ENCODE results near the gene CDAN1. TPM values are rescaled to one million over a fixed set of nuclear protein-coding genes. Genes with fewer than 3 reads are reported as not detected.

CDAN1 gene
- total and polyA plus RNA-seq, 9 donors: 12.4 to 20.4 (median 16.5) TPM

DNA sequence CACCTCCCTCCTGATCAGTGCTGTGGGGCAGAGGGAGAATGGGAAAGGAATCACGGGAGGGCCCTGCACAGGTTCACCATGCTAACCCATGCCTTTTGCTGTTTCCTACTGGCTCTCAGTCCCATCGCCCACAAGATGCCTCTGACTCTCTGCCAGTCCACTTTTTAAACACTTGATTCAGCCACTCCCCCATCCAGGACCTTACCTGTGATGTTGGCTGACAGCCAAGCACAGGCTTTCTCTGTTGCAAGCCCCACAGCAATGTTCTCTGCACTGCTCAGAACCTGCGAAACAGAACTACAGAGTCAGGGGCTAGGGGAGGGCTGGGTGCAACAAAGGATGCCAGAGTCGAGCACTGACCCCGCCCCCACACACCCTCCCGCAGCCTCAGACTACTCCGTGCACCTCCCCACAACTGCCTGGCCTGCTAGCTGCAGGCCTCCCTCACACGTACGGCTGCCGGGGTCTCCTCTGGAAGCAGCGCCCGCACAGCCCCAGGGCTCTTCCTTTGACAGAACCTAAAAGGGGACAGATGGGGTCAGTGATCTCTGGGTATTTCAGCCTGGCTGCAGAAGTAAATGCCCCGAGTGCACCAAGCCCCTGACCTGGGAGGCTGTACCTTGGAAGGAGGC, 9.1 kb downstream of the CDAN1 start:
- H3K9me3 ChIP-seq (replicated peaks; ENCODE audit: control insufficient read depth, low read depth, low read length): no peaks in the 10 kb centered on the region
- 50% methylated on average over 4 of the region's 13 CpGs for WGBS (ENCODE audit: insufficient coverage)
- H3K4me1 ChIP-seq (ENCODE audit: control insufficient read depth, insufficient read depth, low read length): peaks cover 21% of the 10 kb centered on the region
- H3K4me3 ChIP-seq (ENCODE audit: low read length): no peak overlapping the region
- H3K36me3 ChIP-seq (ENCODE audit: control insufficient read depth, insufficient read depth, low read length): peaks cover 100% of the 10 kb centered on the region
- no peaks in the 10 kb centered on the region for H3K27me3 ChIP-seq (ENCODE audit: control insufficient read depth, insufficient read depth, low read length)
- DNase-seq: no peak
- H3K27ac ChIP-seq (ENCODE audit: low read length): no peak overlapping the region

GRCh38 chr15:42726114-42726513, 10.8 kb downstream of the CDAN1 start:
- H3K27me3 ChIP-seq (ENCODE audit: control insufficient read depth, insufficient read depth, low read length): no peaks in the 10 kb centered on the region
- no peak overlapping the region for H3K4me3 ChIP-seq (ENCODE audit: low read length)
- DNase-seq: no peak
- WGBS (ENCODE audit: insufficient coverage): 71% methylated on average over 10 of the region's 11 CpGs
- no peak overlapping the region for H3K27ac ChIP-seq (ENCODE audit: low read length)
- peaks cover 97% of the 10 kb centered on the region for H3K36me3 ChIP-seq (ENCODE audit: control insufficient read depth, insufficient read depth, low read length)
- no peaks in the 10 kb centered on the region for H3K9me3 ChIP-seq (replicated peaks; ENCODE audit: control insufficient read depth, low read depth, low read length)
- H3K4me1 ChIP-seq (ENCODE audit: control insufficient read depth, insufficient read depth, low read length): peaks cover 21% of the 10 kb centered on the region

DNA sequence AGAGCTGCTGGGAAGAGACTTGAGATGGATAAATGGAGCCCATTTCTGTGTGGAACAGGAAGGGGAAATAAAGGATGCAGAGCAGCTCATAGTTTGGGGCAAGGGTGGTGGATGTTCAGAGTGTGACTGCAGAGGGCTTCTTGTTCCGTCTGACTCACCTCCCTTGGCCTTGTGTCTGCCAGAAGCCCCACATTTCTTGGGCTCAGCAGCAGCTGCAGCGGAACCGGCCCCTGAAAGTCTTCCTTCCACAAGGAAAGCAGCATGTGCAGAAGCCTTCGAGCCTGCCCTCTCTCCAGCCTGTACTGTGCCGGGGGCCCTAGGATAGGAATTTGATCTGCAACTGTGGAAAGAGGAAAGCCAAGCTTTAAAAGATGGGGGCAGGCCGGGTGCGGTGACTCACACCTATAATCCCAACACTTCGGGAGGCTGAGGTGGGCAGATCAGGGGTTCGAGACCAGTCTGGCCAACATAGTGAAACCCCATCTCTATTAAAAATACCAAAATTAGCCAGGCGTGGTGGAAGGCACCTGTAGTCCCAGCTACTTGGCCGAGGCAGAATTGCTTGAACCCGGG, 11.5 kb downstream of the CDAN1 start:
- H3K4me1 ChIP-seq (ENCODE audit: control insufficient read depth, insufficient read depth, low read length): peaks cover 21% of the 10 kb centered on the region
- H3K27ac ChIP-seq (ENCODE audit: low read length): no peak overlapping the region
- WGBS (ENCODE audit: insufficient coverage): 80% methylated on average over 6 of the region's 12 CpGs
- H3K27me3 ChIP-seq (ENCODE audit: control insufficient read depth, insufficient read depth, low read length): no peaks in the 10 kb centered on the region
- H3K9me3 ChIP-seq (replicated peaks; ENCODE audit: control insufficient read depth, low read depth, low read length): no peaks in the 10 kb centered on the region
- peaks cover 94% of the 10 kb centered on the region for H3K36me3 ChIP-seq (ENCODE audit: control insufficient read depth, insufficient read depth, low read length)
- DNase-seq: no peak
- H3K4me3 ChIP-seq (ENCODE audit: low read length): no peak overlapping the region

GRCh38 chr15:42724276-42724675, 12.7 kb downstream of the CDAN1 start:
- H3K27me3 ChIP-seq (ENCODE audit: control insufficient read depth, insufficient read depth, low read length): no peaks in the 10 kb centered on the region
- no peak for DNase-seq
- no peak overlapping the region for H3K27ac ChIP-seq (ENCODE audit: low read length)
- peaks cover 94% of the 10 kb centered on the region for H3K36me3 ChIP-seq (ENCODE audit: control insufficient read depth, insufficient read depth, low read length)
- peaks cover 16% of the 10 kb centered on the region for H3K4me1 ChIP-seq (ENCODE audit: control insufficient read depth, insufficient read depth, low read length)
- WGBS (ENCODE audit: insufficient coverage): 88% methylated on average over 4 of the region's 6 CpGs
- no peak overlapping the region for H3K4me3 ChIP-seq (ENCODE audit: low read length)
- H3K9me3 ChIP-seq (replicated peaks; ENCODE audit: control insufficient read depth, low read depth, low read length): no peaks in the 10 kb centered on the region

GRCh38 chr15:42723068-42723467, 13.9 kb downstream of the CDAN1 start:
- Histone ChIP-seq H3K9me3 (replicated peaks; ENCODE audit: control insufficient read depth, low read depth, low read length) (no peaks in the 10 kb centered on the region), H3K36me3 (ENCODE audit: control insufficient read depth, insufficient read depth, low read length) (peaks cover 94% of the 10 kb centered on the region), H3K4me1 (ENCODE audit: control insufficient read depth, insufficient read depth, low read length) (peaks cover 4% of the 10 kb centered on the region), H3K27ac (ENCODE audit: low read length) (no peak overlapping the region), H3K4me3 (ENCODE audit: low read length) (no peak overlapping the region), H3K27me3 (ENCODE audit: control insufficient read depth, insufficient read depth, low read length) (no peaks in the 10 kb centered on the region)
- no CpG with 5 or more reads among the region's 4 CpGs for WGBS (ENCODE audit: insufficient coverage)
- DNase-seq: no peak

- Histone ChIP-seq H3K36me3 (ENCODE audit: control insufficient read depth, insufficient read depth, low read length) (peaks cover 94% of the 10 kb centered on the region), H3K4me3 (ENCODE audit: low read length) (no peak overlapping the region), H3K27me3 (ENCODE audit: control insufficient read depth, insufficient read depth, low read length) (no peaks in the 10 kb centered on the region), H3K9me3 (replicated peaks; ENCODE audit: control insufficient read depth, low read depth, low read length) (no peaks in the 10 kb centered on the region), H3K27ac (ENCODE audit: low read length) (no peak overlapping the region), H3K4me1 (ENCODE audit: control insufficient read depth, insufficient read depth, low read length) (no peaks in the 10 kb centered on the region)
- 73% methylated on average over 2 of the region's 3 CpGs for WGBS (ENCODE audit: insufficient coverage)
- DNase-seq: peak; percentile 71
These were observed 15.0 kb downstream of the CDAN1 start for GRCh38 chr15:42721916-42722315.

DNA sequence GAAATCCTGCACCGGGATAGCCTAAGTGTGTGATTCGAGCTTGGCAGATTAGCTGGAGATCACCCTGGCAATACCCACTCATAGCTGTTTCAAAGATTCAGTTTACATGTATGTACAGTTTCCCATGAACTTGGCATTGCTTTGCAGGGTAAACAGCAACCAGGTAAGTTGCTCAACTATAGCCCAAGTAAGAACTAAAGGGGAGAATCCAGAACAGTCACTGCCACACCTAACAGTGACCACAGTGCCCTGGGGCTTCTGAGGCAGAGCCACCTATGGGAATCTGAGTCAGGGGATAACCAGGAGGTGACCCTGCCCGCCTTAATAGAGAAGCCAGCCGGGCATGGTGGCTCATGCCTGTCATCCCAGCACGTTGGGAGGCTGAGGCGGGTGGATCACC, 15.9 kb downstream of the CDAN1 start:
- Histone ChIP-seq H3K36me3 (ENCODE audit: control insufficient read depth, insufficient read depth, low read length) (peaks cover 90% of the 10 kb centered on the region), H3K4me1 (ENCODE audit: control insufficient read depth, insufficient read depth, low read length) (no peaks in the 10 kb centered on the region), H3K4me3 (ENCODE audit: low read length) (no peak overlapping the region), H3K9me3 (replicated peaks; ENCODE audit: control insufficient read depth, low read depth, low read length) (no peaks in the 10 kb centered on the region), H3K27me3 (ENCODE audit: control insufficient read depth, insufficient read depth, low read length) (no peaks in the 10 kb centered on the region), H3K27ac (ENCODE audit: low read length) (no peak overlapping the region)
- 93% methylated on average over 4 of the region's 6 CpGs for WGBS (ENCODE audit: insufficient coverage)
- no peak for DNase-seq

DNA sequence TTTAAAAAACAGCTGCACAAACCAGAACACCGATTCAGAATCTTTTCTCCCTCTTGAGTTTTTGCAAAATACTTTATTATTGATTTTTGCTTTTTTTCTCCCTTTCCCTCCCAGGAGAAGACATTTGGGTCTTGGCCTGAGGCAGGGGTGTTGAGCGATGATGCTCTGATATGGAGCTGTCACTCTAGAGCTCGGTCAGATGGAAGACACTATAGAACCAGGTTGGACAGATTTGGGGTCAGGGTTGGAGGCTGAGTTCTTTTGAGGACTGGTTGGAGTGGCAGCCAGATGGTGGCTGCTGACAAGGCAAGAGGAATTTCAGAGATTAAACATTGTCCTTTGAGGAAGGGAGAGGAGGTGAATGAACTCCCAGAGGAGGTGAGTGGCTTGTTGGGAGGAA, 16.9 kb downstream of the CDAN1 start:
- DNase-seq: no peak
- Histone ChIP-seq H3K27ac (ENCODE audit: low read length) (no peak overlapping the region), H3K27me3 (ENCODE audit: control insufficient read depth, insufficient read depth, low read length) (no peaks in the 10 kb centered on the region), H3K9me3 (replicated peaks; ENCODE audit: control insufficient read depth, low read depth, low read length) (no peaks in the 10 kb centered on the region), H3K4me3 (ENCODE audit: low read length) (no peak overlapping the region), H3K36me3 (ENCODE audit: control insufficient read depth, insufficient read depth, low read length) (peaks cover 83% of the 10 kb centered on the region), H3K4me1 (ENCODE audit: control insufficient read depth, insufficient read depth, low read length) (no peaks in the 10 kb centered on the region)
- 94% methylated on average over 2 of the region's 3 CpGs for WGBS (ENCODE audit: insufficient coverage)

DNA sequence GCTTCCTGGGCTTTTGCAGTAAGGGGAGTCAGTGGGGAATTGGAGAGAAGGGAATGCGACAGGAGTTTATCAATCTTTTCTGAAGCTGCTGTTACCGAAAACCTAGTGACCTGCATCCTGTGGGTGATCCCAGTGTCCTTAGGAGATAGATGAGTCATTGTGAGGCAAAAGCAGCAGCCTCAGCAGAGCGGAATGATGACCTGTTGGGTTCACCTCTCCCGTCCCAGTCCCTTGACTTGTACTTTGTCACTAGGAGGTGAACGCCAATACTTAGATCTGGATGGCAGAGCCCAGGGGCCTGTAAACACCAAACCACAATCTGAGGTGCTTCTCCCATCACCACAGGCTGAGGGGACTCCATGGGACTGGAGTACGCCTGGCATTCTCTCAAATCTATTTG, 17.9 kb downstream of the CDAN1 start:
- H3K27me3 ChIP-seq (ENCODE audit: control insufficient read depth, insufficient read depth, low read length): no peaks in the 10 kb centered on the region
- 92% methylated on average over 4 of the region's 6 CpGs for WGBS (ENCODE audit: insufficient coverage)
- H3K9me3 ChIP-seq (replicated peaks; ENCODE audit: control insufficient read depth, low read depth, low read length): no peaks in the 10 kb centered on the region
- peaks cover 73% of the 10 kb centered on the region for H3K36me3 ChIP-seq (ENCODE audit: control insufficient read depth, insufficient read depth, low read length)
- no peak overlapping the region for H3K27ac ChIP-seq (ENCODE audit: low read length)
- H3K4me1 ChIP-seq (ENCODE audit: control insufficient read depth, insufficient read depth, low read length): no peaks in the 10 kb centered on the region
- H3K4me3 ChIP-seq (ENCODE audit: low read length): no peak overlapping the region
- DNase-seq: no peak

DNA sequence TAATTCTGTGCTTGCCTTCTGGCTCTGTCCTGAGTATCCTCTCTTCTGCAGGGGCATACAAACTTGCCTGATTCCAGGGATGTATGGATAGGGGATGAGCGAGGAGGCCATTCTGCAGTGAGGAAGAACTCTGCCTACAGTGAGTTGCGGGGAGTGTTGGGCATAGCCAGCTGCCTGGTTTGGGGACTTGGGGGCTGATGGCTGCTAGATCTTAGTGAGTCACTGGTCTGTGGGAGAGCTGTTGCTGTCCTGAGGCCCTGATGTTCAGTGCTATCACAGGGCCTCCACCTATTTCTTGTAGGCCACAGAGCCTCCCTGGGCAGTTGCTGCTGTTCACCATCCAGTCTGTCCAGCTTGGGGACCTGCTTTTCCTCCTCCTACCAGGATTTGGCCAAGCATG, 20.3 kb downstream of the CDAN1 start:
- DNase-seq: no peak
- no peak overlapping the region for H3K27ac ChIP-seq (ENCODE audit: low read length)
- no peak overlapping the region for H3K4me3 ChIP-seq (ENCODE audit: low read length)
- H3K9me3 ChIP-seq (replicated peaks; ENCODE audit: control insufficient read depth, low read depth, low read length): no peaks in the 10 kb centered on the region
- peaks cover 51% of the 10 kb centered on the region for H3K36me3 ChIP-seq (ENCODE audit: control insufficient read depth, insufficient read depth, low read length)
- 93% methylated on average over 2 of the region's 2 CpGs for WGBS (ENCODE audit: insufficient coverage)
- no peaks in the 10 kb centered on the region for H3K27me3 ChIP-seq (ENCODE audit: control insufficient read depth, insufficient read depth, low read length)
- no peaks in the 10 kb centered on the region for H3K4me1 ChIP-seq (ENCODE audit: control insufficient read depth, insufficient read depth, low read length)

DNA sequence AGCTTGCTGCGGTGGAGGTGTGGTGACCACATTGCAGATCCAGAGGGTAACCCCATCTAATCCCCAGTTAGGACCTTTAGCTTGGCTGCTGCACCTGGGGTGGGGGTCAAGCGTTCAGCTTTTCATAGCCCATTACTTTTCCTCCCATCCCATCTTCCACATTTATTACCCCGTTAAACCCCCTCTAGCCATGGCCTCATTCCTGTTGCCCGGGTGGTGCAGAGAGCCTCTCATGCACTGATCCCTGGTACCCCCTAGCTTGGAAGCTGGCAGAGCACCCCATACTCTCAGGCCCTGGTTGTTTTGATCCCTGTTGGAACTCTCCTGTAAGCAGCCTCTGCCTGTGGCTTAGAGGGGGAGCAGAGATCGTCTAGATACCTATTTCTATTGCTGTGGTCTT, 20.8 kb downstream of the CDAN1 start:
- Histone ChIP-seq H3K36me3 (ENCODE audit: control insufficient read depth, insufficient read depth, low read length) (peaks cover 47% of the 10 kb centered on the region), H3K4me3 (ENCODE audit: low read length) (no peak overlapping the region), H3K4me1 (ENCODE audit: control insufficient read depth, insufficient read depth, low read length) (no peaks in the 10 kb centered on the region), H3K9me3 (replicated peaks; ENCODE audit: control insufficient read depth, low read depth, low read length) (no peaks in the 10 kb centered on the region), H3K27ac (ENCODE audit: low read length) (no peak overlapping the region), H3K27me3 (ENCODE audit: control insufficient read depth, insufficient read depth, low read length) (no peaks in the 10 kb centered on the region)
- no peak for DNase-seq
- WGBS (ENCODE audit: insufficient coverage): 82% methylated on average over 3 of the region's 5 CpGs
